Stimulated activated CD8-positive, alpha-beta memory T cell treated with anti-CD3 and anti-CD28 coated beads, Interleukin-15, amount 100 ng/mL, for 4 hours (primary cell): ENCODE measurements around the gene SETBP1.

ENCODE experiments used
- DNase-seq, 2 donors: peaks; one replicate each; pipeline ENCODE4 v3.0.0-alpha.2; 2020; ENCODE audit warnings: low read depth in 2 of 2

SETBP1 gene

GRCh38 chr18:44679056-44679913 lies 1.4 kb upstream of the SETBP1 start:
- DNase-seq = peak; percentile 41 to 53

GRCh38 chr18:44679914-44680272 lies 795 bp upstream of the SETBP1 start:
- DNase-seq = peak in 1 of 2 donors; percentile 3

GRCh38 chr18:44681076-44681970 lies 635 bp downstream of the SETBP1 start:
- no peak for DNase-seq

GRCh38 chr18:44682201-44682870 lies 1.6 kb downstream of the SETBP1 start:
- DNase-seq = no peak

GRCh38 chr18:44682871-44683221 lies 2.2 kb downstream of the SETBP1 start:
- no peak for DNase-seq

- DNase-seq = no peak
These were observed 2.9 kb downstream of the SETBP1 start for GRCh38 chr18:44683556-44683955.

GRCh38 chr18:44685296-44685695 lies 4.6 kb downstream of the SETBP1 start:
- no peak for DNase-seq

- no peak for DNase-seq
These were observed 5.5 kb downstream of the SETBP1 start for GRCh38 chr18:44686156-44686555.

- DNase-seq = no peak
These were observed 6.7 kb downstream of the SETBP1 start for GRCh38 chr18:44687421-44687820.

- no peak for DNase-seq
These were observed 9.0 kb downstream of the SETBP1 start for GRCh38 chr18:44689736-44690135.

- DNase-seq = no peak
These were observed 10.6 kb downstream of the SETBP1 start for GRCh38 chr18:44691148-44691925.

- no peak for DNase-seq
These were observed 12.5 kb downstream of the SETBP1 start for GRCh38 chr18:44693030-44693784.

- no peak for DNase-seq
These were observed 14.8 kb downstream of the SETBP1 start for GRCh38 chr18:44695503-44695902.

GRCh38 chr18:44696892-44697291 lies 16.2 kb downstream of the SETBP1 start:
- no peak for DNase-seq

GRCh38 chr18:44697315-44697714 lies 16.6 kb downstream of the SETBP1 start:
- DNase-seq = no peak

GRCh38 chr18:44698518-44698917 lies 17.8 kb downstream of the SETBP1 start:
- DNase-seq = no peak

- DNase-seq = no peak
These were observed 19.0 kb downstream of the SETBP1 start for GRCh38 chr18:44699572-44700261.

GRCh38 chr18:44700652-44701051 lies 20.0 kb downstream of the SETBP1 start:
- DNase-seq = peak in 1 of 2 donors; percentile 3

- no peak for DNase-seq
These were observed 20.5 kb downstream of the SETBP1 start for GRCh38 chr18:44701227-44701626.

- DNase-seq = no peak
These were observed 21.9 kb downstream of the SETBP1 start for GRCh38 chr18:44702594-44702993.
